HepG2 (cell line): Measurements from ENCODE around the gene CNPPD1. TPM values are rescaled to one million over a fixed set of nuclear protein-coding genes. Genes with fewer than 3 reads are reported as not detected.

Experiments
- HMG20B ChIP-seq: conservative IDR thresholded peaks from 2 replicates; pipeline ENCODE4 v1.6.1; 2016; ENCODE audit warnings: missing genetic modification reagents, missing compliant biosample characterization
- HNRNPH1 ChIP-seq: fragments of 200-400 bp; formaldehyde crosslinking; optimal IDR thresholded peaks from 2 replicates; pipeline ENCODE3; 2017; ENCODE audit warnings: mild to moderate bottlenecking, low read depth, low read length
- MIER3 ChIP-seq: IDR thresholded peaks from 2 replicates; pipeline ENCODE4 v1.6.1; 2016; ENCODE audit warnings: missing compliant biosample characterization, borderline replicate concordance
- NBN ChIP-seq: fragments of 450-650 bp; conservative IDR thresholded peaks from 2 replicates; pipeline ENCODE4 v1.6.1; 2017
- NR1H2 ChIP-seq: sonication (generic); formaldehyde crosslinking; IDR thresholded peaks from 2 replicates; pipeline ENCODE4 v1.8.1; 2022; ENCODE audit warnings: low read depth, missing genetic modification reagents, borderline replicate concordance
- PHF8 ChIP-seq: sonication (generic); formaldehyde crosslinking; IDR thresholded peaks from 2 replicates; pipeline ENCODE4 v1.5.0; 2020; ENCODE audit warnings: missing genetic modification reagents
- PRMT3 ChIP-seq: sonication (generic); formaldehyde crosslinking; IDR thresholded peaks from 2 replicates; pipeline ENCODE4 v1.8.1; 2022; ENCODE audit warnings: low read depth, mild to moderate bottlenecking, moderate library complexity, missing genetic modification reagents, borderline replicate concordance
- RORA ChIP-seq: sonication (generic); formaldehyde crosslinking; IDR thresholded peaks from 2 replicates; pipeline ENCODE4 v1.5.0; 2020; ENCODE audit warnings: mild to moderate bottlenecking, missing genetic modification reagents, moderate library complexity
- TRAFD1 ChIP-seq: sonication (generic); formaldehyde crosslinking; IDR thresholded peaks from 2 replicates; pipeline ENCODE4 v1.5.1; 2020; ENCODE audit warnings: missing genetic modification reagents, mild to moderate bottlenecking, borderline replicate concordance
- ZBTB46 ChIP-seq: sonication (generic); formaldehyde crosslinking; IDR thresholded peaks from 2 replicates; pipeline ENCODE4 v1.4.0; 2020; ENCODE audit warnings: mild to moderate bottlenecking, missing genetic modification reagents, borderline replicate concordance
- ZNF235 ChIP-seq: sonication (generic); formaldehyde crosslinking; IDR thresholded peaks from 2 replicates; pipeline ENCODE4 v1.8.1; 2023; ENCODE audit warnings: mild to moderate bottlenecking, missing genetic modification reagents, borderline replicate concordance
- ZNF562 ChIP-seq: sonication (generic); formaldehyde crosslinking; IDR thresholded peaks from 2 replicates; pipeline ENCODE4 v1.8.0; 2022; ENCODE audit warnings: missing genetic modification reagents, borderline replicate concordance
- ZNF607 ChIP-seq: sonication (generic); formaldehyde crosslinking; IDR thresholded peaks from 2 replicates; pipeline ENCODE4 v1.5.1; 2020; ENCODE audit warnings: missing genetic modification reagents, mild to moderate bottlenecking, borderline replicate concordance
- ZNF800 ChIP-seq: sonication (generic); formaldehyde crosslinking; IDR thresholded peaks from 2 replicates; pipeline ENCODE4 v1.4.0; 2020; ENCODE audit warnings: missing genetic modification reagents
- ZSCAN21 ChIP-seq: sonication (generic); formaldehyde crosslinking; IDR thresholded peaks from 2 replicates; pipeline ENCODE4 v1.8.0; 2022; ENCODE audit warnings: mild to moderate bottlenecking, missing genetic modification reagents, moderate library complexity, borderline replicate concordance
- polyA plus RNA-seq, 8 experiments: library from polyadenylated mRNA; depleted of rRNA in 3 of 8; stranded (reverse) in 7 of 8; unstranded in 1 of 8; fragments of >200 nt; fragmentation: Illumina TruSeq in 4 of 8; extraction: Trizol in 4 of 8; gene quantifications; 2 replicates each; pipeline versions ENCODE4 v1.2.1 to v1.2.3, GENCODE V29; 2011 to 2016; ENCODE audit warnings: low read depth in 4 of 8, missing spikeins in 1 of 8, mixed read lengths in 1 of 8; ENCODE audit not compliant: insufficient read depth in 1 of 8
- total RNA-seq, 5 experiments: library from RNA; depleted of rRNA; stranded (reverse); fragments of >200 nt; fragmentation: Illumina TruSeq; extraction: Trizol; gene quantifications; 2 replicates each; pipeline ENCODE4 v1.2.3, GENCODE V29; 2016; ENCODE audit warnings: low read depth in 1 of 5
- TF ChIP-seq, protein P1 (sequence below): sonication (generic); formaldehyde crosslinking; IDR thresholded peaks from 2 replicates; pipeline ENCODE4 v1.4.0; 2020; ENCODE audit warnings: missing genetic modification reagents, mild to moderate bottlenecking, borderline replicate concordance

Gene CNPPD1
- total and polyA plus RNA-seq, 2 of the 13 experiments (the other 11 are each of a cell fraction or from before 2014, with no cell fraction given): 35.5 to 49.4 TPM

GRCh38 chr2:219176818-219177551 lies at the start of gene CNPPD1 (continued):
- TF ChIP-seq ZNF800 (peak; percentile 86; the same call in 1 of the 2 replicates), HMG20B (CRISPR knock-in tag) (no peak), PHF8 (CRISPR knock-in tag) (peak; percentile 76), RORA (CRISPR knock-in tag) (no peak), NBN (no peak), ZNF235 (peak; percentile 81; the same call in 1 of the 2 replicates), NR1H2 (CRISPR knock-in tag) (peak; percentile 94), ZNF607 (peak; percentile 98), ZSCAN21 (CRISPR knock-in tag) (peak; percentile 98), PRMT3 (CRISPR knock-in tag) (peak; percentile 95), TRAFD1 (no peak), MIER3 (CRISPR knock-in tag) (peak; percentile 74; the same call in 1 of the 2 replicates), ZBTB46 (CRISPR knock-in tag) (no peak), ZNF562 (CRISPR knock-in tag) (peak; percentile 64; the same call in 1 of the 2 replicates), HNRNPH1 (no peak)
- TF ChIP-seq, protein P1, sequence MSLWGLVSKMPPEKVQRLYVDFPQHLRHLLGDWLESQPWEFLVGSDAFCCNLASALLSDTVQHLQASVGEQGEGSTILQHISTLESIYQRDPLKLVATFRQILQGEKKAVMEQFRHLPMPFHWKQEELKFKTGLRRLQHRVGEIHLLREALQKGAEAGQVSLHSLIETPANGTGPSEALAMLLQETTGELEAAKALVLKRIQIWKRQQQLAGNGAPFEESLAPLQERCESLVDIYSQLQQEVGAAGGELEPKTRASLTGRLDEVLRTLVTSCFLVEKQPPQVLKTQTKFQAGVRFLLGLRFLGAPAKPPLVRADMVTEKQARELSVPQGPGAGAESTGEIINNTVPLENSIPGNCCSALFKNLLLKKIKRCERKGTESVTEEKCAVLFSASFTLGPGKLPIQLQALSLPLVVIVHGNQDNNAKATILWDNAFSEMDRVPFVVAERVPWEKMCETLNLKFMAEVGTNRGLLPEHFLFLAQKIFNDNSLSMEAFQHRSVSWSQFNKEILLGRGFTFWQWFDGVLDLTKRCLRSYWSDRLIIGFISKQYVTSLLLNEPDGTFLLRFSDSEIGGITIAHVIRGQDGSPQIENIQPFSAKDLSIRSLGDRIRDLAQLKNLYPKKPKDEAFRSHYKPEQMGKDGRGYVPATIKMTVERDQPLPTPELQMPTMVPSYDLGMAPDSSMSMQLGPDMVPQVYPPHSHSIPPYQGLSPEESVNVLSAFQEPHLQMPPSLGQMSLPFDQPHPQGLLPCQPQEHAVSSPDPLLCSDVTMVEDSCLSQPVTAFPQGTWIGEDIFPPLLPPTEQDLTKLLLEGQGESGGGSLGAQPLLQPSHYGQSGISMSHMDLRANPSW (CRISPR knock-in tag): no peak; the same call in 1 of the 2 replicates
